Measurements from ENCODE around the gene DPM2. TPM values are rescaled to one million over a fixed set of nuclear protein-coding genes. Genes with fewer than 3 reads are reported as not detected.

Gene DPM2
- total RNA-seq, 1 donor from 2014 or later = 17.7 TPM

- H3K27me3 ChIP-seq = no peaks in the 10 kb centered on the region
- intact Hi-C loops (cut with DNase I) = loop anchor here (5.0 kb wide), 1 partner anchor 131 kb away; the partner anchor contains the start of gene CDK9
- H3K9me3 ChIP-seq = no peaks in the 10 kb centered on the region
- H3K27ac ChIP-seq = peak overlapping the region; percentile 73
- no peak overlapping the region for H3K4me3 ChIP-seq
- TF ChIP-seq POLR2AphosphoS5 (IDR thresholded peaks at IDR 0.05; ENCODE audit: insufficient read depth in 1 of 2, low read depth in 1 of 2) (no peak), POLR2A (IDR thresholded peaks at IDR 0.05) (no peak), CTCF (IDR thresholded peaks at IDR 0.05) (no peak)
- no peak for DNase-seq (ENCODE audit: extremely low spot score in 2 of 2)
- peaks cover 0 to 5% of the 10 kb centered on the region in 2 donors for H3K36me3 ChIP-seq
- peaks cover 65% of the 10 kb centered on the region for H3K4me1 ChIP-seq
Measured at GRCh38 chr9:127918183-127919107, 19.2 kb downstream of the DPM2 start.

DNA sequence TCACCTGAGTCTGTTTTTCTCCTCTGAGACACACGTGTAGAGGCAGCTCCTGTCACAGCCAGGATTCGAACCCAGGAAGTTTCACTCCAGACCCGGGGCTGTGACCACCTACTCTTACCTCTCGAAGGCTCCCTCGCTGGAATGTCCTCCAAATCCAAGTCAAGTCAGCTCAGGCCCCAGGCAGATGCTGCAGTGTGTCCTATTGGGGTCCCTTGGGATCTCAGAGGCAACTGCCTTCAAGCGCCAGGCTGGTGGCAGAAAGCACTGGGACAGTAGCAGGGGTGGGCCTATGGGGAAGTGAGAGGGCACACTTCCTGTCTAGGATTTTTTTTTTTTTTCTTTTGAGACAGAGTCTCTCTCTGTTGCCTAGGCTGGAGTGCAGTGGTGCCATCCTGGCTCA, 20.1 kb downstream of the DPM2 start:
- DNase-seq (ENCODE audit: extremely low spot score in 2 of 2) = no peak
- peaks cover 65% of the 10 kb centered on the region for H3K4me1 ChIP-seq
- H3K27me3 ChIP-seq = no peaks in the 10 kb centered on the region
- intact Hi-C loops (cut with DNase I) = loop anchor here (5.0 kb wide), 1 partner anchor 130 kb away; the partner anchor contains the start of gene CDK9
- peak overlapping the region; percentile 73 for H3K27ac ChIP-seq
- TF ChIP-seq POLR2AphosphoS5 (IDR thresholded peaks at IDR 0.05; ENCODE audit: insufficient read depth in 1 of 2, low read depth in 1 of 2) (no peak), POLR2A (IDR thresholded peaks at IDR 0.05) (no peak), CTCF (IDR thresholded peaks at IDR 0.05) (no peak)
- H3K4me3 ChIP-seq = no peak overlapping the region
- no peaks in the 10 kb centered on the region for H3K9me3 ChIP-seq
- peaks cover 0 to 13% of the 10 kb centered on the region in 2 donors for H3K36me3 ChIP-seq

DNA sequence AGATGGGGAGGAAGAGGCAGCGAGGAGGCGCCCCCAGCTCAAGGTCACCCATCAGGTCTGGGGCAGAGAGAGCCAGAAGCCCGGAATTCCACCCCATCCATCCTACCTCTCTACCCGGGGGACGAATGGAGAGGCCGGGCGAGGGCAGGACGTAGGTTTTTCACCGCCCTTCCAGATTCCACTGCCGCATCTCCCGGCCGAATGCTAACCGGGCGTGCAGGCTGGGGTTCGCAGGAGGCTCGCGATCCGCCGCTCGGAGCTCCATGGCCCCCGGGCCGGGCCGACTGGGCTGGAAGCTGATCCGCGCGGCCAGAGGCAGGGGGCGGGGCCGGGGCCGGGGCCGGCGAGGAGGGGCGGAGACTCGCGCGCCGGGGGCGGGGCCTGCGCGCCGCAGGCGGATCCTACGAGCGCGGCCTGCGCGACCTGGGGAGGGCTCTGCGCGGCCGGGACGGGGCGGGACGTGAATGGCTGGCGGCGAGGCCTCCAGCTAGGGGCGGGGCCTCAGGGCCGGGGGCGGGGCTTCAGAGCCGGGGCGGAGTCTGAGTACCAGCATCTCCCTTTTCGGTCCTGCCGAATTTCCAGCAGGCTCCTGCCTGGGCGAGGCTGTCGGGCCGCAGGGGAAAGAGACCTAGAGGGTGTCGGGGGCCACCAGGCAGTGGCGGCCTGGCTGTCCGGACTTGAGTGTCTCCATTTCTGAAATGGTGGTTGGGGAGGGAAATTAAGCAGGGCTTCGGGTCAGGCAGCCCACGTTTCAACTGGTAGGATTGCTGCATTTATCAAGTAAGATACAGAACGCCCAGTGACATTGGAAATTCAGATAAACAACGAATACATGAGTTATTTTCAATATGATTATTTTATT, 20.7 kb downstream of the DPM2 start, which contains the start of gene ST6GALNAC4:
ST6GALNAC4 (minus strand) TSS at position 322 of the 862 bp plus-strand sequence. CDS start 622 bp downstream, outside the sequence.
- no peaks in the 10 kb centered on the region for H3K9me3 ChIP-seq
- peak within 1 kb of the TSS; percentile 74 for H3K27ac ChIP-seq
- TF ChIP-seq POLR2AphosphoS5 (IDR thresholded peaks at IDR 0.05; ENCODE audit: insufficient read depth in 1 of 2, low read depth in 1 of 2) (peak in 1 of 2 donors; percentile 84), CTCF (IDR thresholded peaks at IDR 0.05) (no peak), POLR2A (IDR thresholded peaks at IDR 0.05) (peak in 1 of 2 donors; percentile 35)
- no peaks in the 10 kb centered on the region for H3K27me3 ChIP-seq
- H3K4me3 ChIP-seq = peak within 1 kb of the TSS; percentile 81 to 84
- H3K36me3 ChIP-seq = peaks cover 0 to 19% of the 10 kb centered on the region in 2 donors
- intact Hi-C loops (cut with DNase I) = loop anchor here (5.0 kb wide), 1 partner anchor 130 kb away; the partner anchor contains the start of gene CDK9
- no peak for DNase-seq (ENCODE audit: extremely low spot score in 2 of 2)
- peaks cover 63% of the 10 kb centered on the region for H3K4me1 ChIP-seq

DNA sequence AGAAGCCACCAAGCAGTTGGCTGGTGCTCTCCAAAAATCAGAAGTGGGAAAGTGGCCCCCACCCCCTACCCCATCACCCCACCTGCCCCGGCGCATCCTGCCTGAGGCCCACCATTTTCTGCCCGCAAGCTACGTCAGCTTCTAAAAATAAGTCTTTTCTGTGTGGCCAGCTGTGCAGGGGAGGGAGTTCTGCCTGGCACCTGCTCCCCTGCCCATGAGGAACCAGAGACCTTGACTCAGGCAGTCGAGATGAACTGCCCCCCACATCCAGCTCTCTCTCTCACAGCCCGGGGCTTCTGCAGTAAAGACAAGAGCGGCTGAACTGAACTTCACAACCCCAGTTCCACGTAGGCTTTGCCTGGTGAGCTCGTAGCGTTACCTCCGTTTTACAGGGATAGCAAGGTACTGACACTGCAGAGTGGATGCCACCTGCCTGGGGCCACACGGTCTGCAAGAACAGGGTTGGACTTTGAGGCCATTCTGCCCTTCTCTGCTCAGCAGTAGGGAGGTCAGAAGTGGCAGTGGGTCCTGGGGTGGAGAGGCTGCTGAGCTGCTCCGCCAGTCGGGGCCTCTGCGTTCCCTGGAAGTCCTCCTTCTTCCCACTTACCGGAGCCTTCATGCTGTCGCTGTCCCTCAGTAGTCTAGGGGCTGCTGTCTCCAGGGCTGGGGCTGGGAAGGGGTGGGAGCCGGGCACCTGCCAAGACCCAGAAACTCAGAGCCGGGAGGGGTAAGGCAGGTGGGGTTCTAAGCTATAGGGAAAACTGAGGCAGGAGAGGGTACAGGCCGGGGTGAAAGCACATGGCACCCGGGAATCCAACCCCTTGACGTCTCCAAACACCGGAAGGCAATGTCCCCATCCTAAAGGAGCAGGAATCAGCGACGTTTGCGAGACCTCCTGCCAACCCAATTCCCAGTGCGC, 21.6 kb downstream of the DPM2 start:
- peaks cover 0 to 22% of the 10 kb centered on the region in 2 donors for H3K36me3 ChIP-seq
- DNase-seq (ENCODE audit: extremely low spot score in 2 of 2) = no peak
- peak overlapping the region; percentile 74 for H3K27ac ChIP-seq
- no peaks in the 10 kb centered on the region for H3K27me3 ChIP-seq
- peak overlapping the region; percentile 81 to 84 for H3K4me3 ChIP-seq
- TF ChIP-seq POLR2A (IDR thresholded peaks at IDR 0.05) (no peak), CTCF (IDR thresholded peaks at IDR 0.05) (no peak), POLR2AphosphoS5 (IDR thresholded peaks at IDR 0.05; ENCODE audit: insufficient read depth in 1 of 2, low read depth in 1 of 2) (no peak)
- intact Hi-C loops (cut with DNase I) = loop anchor here (5.0 kb wide), 1 partner anchor 129 kb away; the partner anchor contains the start of gene CDK9
- peaks cover 55% of the 10 kb centered on the region for H3K4me1 ChIP-seq
- no peaks in the 10 kb centered on the region for H3K9me3 ChIP-seq
